Measurements from ENCODE around the gene LPCAT2.

DNA sequence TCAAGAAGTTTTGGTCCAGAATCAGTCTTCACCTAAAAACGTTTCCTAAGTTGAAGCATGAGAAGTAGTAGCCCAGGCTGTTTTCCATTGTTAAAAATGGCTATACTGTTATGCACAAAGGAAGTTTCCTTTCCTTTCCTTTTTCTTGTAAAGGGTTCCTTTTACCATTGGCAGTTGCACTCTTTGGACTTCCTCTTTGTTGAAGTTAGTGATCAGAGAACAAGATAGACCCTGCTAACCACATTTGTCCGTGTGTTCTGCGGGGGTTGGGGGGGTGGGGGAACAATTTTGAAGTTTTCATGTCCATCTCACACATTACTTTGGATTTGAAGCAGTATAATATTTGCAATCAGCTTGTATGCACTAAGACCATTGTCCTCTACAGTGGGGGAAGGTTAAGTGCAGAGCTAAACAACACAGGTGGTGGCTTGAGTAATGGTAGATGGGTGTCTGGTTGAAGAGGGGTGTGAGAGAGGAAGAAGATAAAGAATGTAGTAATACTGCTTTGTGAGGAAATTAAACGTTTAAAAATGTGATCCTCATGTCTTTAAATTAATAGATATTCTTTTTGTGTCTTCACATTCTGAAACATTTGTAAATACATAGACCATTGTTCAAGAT, 1.4 kb downstream of the LPCAT2 start:
- TF ChIP-seq CTCF (IDR thresholded peaks at IDR 0.05) (no peak), POLR2A (IDR thresholded peaks at IDR 0.05) (no peak)
